ENCODE data around the gene TBX4.

DNA sequence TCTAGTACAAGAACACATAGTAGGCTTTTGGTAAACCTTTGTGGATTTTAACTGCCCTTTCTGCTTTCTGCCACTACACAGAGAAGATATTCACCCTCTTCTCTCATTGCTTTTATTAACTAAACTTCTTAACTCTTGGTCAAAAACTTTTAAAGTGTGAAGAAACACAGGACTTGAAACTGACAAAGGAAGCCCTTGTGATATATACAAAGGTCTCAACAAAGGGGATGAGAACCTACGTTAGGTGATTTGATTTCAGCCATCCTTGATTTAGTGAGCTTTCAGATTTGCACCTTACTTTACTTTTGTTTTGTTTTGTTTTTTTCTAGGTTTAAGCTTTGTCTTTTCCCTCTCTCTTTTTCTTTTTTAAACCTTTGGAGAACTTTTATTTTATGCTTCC, 66.9 kb downstream of the TBX4 start:
- TF ChIP-seq, protein P1, sequence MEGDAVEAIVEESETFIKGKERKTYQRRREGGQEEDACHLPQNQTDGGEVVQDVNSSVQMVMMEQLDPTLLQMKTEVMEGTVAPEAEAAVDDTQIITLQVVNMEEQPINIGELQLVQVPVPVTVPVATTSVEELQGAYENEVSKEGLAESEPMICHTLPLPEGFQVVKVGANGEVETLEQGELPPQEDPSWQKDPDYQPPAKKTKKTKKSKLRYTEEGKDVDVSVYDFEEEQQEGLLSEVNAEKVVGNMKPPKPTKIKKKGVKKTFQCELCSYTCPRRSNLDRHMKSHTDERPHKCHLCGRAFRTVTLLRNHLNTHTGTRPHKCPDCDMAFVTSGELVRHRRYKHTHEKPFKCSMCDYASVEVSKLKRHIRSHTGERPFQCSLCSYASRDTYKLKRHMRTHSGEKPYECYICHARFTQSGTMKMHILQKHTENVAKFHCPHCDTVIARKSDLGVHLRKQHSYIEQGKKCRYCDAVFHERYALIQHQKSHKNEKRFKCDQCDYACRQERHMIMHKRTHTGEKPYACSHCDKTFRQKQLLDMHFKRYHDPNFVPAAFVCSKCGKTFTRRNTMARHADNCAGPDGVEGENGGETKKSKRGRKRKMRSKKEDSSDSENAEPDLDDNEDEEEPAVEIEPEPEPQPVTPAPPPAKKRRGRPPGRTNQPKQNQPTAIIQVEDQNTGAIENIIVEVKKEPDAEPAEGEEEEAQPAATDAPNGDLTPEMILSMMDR (conservative IDR thresholded peaks at IDR 0.05; ENCODE audit: low read depth in 2 of 2), result no peak
- TF ChIP-seq POLR2AphosphoS5 (IDR thresholded peaks at IDR 0.05; ENCODE audit: low read depth) (no peak), EZH2 (IDR thresholded peaks at IDR 0.05; ENCODE audit: low read depth, unreplicated experiment) (no peak), JUNB (IDR thresholded peaks at IDR 0.05; ENCODE audit: unreplicated experiment) (no peak), EZH2phosphoT487 (IDR thresholded peaks at IDR 0.05; ENCODE audit: unreplicated experiment) (no peak), ZNF114 (CRISPR knock-in tag; IDR thresholded peaks at IDR 0.05) (no peak), CREB1 (CRISPR knock-in tag; IDR thresholded peaks at IDR 0.05; ENCODE audit: low read depth) (no peak), STAT1 (IDR thresholded peaks at IDR 0.05; ENCODE audit: unreplicated experiment) (no peak), NANOG (IDR thresholded peaks at IDR 0.05; ENCODE audit: borderline replicate concordance) (no peak), ZNF331 (CRISPR knock-in tag; IDR thresholded peaks at IDR 0.05; ENCODE audit: low read depth) (no peak)
- TF ChIP-seq, protein P2, sequence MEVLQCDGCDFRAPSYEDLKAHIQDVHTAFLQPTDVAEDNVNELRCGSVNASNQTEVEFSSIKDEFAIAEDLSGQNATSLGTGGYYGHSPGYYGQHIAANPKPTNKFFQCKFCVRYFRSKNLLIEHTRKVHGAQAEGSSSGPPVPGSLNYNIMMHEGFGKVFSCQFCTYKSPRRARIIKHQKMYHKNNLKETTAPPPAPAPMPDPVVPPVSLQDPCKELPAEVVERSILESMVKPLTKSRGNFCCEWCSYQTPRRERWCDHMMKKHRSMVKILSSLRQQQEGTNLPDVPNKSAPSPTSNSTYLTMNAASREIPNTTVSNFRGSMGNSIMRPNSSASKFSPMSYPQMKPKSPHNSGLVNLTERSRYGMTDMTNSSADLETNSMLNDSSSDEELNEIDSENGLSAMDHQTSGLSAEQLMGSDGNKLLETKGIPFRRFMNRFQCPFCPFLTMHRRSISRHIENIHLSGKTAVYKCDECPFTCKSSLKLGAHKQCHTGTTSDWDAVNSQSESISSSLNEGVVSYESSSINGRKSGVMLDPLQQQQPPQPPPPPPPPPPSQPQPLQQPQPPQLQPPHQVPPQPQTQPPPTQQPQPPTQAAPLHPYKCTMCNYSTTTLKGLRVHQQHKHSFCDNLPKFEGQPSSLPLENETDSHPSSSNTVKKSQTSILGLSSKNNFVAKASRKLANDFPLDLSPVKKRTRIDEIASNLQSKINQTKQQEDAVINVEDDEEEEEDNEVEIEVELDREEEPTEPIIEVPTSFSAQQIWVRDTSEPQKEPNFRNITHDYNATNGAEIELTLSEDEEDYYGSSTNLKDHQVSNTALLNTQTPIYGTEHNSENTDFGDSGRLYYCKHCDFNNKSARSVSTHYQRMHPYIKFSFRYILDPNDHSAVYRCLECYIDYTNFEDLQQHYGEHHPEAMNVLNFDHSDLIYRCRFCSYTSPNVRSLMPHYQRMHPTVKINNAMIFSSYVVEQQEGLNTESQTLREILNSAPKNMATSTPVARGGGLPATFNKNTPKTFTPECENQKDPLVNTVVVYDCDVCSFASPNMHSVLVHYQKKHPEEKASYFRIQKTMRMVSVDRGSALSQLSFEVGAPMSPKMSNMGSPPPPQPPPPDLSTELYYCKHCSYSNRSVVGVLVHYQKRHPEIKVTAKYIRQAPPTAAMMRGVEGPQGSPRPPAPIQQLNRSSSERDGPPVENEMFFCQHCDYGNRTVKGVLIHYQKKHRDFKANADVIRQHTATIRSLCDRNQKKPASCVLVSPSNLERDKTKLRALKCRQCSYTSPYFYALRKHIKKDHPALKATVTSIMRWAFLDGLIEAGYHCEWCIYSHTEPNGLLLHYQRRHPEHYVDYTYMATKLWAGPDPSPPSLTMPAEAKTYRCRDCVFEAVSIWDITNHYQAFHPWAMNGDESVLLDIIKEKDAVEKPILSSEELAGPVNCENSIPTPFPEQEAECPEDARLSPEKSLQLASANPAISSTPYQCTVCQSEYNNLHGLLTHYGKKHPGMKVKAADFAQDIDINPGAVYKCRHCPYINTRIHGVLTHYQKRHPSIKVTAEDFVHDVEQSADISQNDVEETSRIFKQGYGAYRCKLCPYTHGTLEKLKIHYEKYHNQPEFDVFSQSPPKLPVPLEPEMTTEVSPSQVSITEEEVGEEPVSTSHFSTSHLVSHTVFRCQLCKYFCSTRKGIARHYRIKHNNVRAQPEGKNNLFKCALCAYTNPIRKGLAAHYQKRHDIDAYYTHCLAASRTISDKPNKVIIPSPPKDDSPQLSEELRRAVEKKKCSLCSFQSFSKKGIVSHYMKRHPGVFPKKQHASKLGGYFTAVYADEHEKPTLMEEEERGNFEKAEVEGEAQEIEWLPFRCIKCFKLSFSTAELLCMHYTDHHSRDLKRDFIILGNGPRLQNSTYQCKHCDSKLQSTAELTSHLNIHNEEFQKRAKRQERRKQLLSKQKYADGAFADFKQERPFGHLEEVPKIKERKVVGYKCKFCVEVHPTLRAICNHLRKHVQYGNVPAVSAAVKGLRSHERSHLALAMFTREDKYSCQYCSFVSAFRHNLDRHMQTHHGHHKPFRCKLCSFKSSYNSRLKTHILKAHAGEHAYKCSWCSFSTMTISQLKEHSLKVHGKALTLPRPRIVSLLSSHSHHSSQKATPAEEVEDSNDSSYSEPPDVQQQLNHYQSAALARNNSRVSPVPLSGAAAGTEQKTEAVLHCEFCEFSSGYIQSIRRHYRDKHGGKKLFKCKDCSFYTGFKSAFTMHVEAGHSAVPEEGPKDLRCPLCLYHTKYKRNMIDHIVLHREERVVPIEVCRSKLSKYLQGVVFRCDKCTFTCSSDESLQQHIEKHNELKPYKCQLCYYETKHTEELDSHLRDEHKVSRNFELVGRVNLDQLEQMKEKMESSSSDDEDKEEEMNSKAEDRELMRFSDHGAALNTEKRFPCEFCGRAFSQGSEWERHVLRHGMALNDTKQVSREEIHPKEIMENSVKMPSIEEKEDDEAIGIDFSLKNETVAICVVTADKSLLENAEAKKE (CRISPR knock-in tag; IDR thresholded peaks at IDR 0.05), result no peak
- TF ChIP-seq, protein P3, sequence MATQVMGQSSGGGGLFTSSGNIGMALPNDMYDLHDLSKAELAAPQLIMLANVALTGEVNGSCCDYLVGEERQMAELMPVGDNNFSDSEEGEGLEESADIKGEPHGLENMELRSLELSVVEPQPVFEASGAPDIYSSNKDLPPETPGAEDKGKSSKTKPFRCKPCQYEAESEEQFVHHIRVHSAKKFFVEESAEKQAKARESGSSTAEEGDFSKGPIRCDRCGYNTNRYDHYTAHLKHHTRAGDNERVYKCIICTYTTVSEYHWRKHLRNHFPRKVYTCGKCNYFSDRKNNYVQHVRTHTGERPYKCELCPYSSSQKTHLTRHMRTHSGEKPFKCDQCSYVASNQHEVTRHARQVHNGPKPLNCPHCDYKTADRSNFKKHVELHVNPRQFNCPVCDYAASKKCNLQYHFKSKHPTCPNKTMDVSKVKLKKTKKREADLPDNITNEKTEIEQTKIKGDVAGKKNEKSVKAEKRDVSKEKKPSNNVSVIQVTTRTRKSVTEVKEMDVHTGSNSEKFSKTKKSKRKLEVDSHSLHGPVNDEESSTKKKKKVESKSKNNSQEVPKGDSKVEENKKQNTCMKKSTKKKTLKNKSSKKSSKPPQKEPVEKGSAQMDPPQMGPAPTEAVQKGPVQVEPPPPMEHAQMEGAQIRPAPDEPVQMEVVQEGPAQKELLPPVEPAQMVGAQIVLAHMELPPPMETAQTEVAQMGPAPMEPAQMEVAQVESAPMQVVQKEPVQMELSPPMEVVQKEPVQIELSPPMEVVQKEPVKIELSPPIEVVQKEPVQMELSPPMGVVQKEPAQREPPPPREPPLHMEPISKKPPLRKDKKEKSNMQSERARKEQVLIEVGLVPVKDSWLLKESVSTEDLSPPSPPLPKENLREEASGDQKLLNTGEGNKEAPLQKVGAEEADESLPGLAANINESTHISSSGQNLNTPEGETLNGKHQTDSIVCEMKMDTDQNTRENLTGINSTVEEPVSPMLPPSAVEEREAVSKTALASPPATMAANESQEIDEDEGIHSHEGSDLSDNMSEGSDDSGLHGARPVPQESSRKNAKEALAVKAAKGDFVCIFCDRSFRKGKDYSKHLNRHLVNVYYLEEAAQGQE (IDR thresholded peaks at IDR 0.05; ENCODE audit: unreplicated experiment), result no peak
- TF ChIP-seq, protein P4, sequence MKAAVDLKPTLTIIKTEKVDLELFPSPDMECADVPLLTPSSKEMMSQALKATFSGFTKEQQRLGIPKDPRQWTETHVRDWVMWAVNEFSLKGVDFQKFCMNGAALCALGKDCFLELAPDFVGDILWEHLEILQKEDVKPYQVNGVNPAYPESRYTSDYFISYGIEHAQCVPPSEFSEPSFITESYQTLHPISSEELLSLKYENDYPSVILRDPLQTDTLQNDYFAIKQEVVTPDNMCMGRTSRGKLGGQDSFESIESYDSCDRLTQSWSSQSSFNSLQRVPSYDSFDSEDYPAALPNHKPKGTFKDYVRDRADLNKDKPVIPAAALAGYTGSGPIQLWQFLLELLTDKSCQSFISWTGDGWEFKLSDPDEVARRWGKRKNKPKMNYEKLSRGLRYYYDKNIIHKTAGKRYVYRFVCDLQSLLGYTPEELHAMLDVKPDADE (IDR thresholded peaks at IDR 0.05), result no peak

Measured in GM23338 (cell line).